Right renal pelvis (tissue), 4 donors: Measurements from ENCODE around the gene PEA15. TPM values are rescaled to one million over a fixed set of nuclear protein-coding genes. Genes with fewer than 3 reads are reported as not detected.

Experiments
- DNase-seq, 4 donors: peaks; one replicate each; pipeline ENCODE4 v3.0.0-alpha.2; 2013; ENCODE audit warnings: low read depth in 4 of 4, low spot score in 3 of 4, missing footprints in 1 of 4
- polyA plus RNA-seq, 4 donors: library from polyadenylated mRNA; unstranded; fragments of 120-200 nt; gene quantifications; one replicate each; pipeline ENCODE4 v1.2.1, GENCODE V29; 2013; ENCODE audit not compliant: insufficient read length in 4 of 4

Gene PEA15
- polyA plus RNA-seq, 4 donors = 104 to 131 (median 129) TPM

DNA sequence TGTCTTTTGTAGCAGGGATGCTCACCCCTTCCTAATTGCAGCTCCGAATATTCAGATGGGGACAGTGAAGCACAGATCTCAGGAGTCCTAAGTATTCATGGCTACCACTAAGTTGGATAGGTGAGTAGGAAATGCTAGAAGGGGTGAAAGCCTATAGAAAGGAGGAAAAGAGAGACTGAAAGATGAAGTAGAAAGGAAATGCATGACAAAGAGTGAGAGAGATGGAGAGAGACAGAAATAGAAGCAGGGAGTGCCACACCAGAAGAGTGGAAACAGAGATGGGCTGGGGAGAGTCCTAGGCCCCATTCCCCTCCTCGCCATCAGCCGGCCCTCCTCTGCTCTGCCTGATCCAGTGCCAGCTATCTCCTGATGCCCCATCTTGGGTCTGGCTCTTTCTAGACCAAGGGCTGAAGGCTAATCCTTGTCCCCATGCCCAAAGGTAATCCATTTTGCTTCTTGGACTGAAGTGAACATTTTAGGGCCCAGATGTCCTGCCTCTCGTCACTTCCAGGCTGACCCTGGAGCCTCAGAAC lies 2.0 kb downstream of the PEA15 start:
- DNase-seq = no peak

DNA sequence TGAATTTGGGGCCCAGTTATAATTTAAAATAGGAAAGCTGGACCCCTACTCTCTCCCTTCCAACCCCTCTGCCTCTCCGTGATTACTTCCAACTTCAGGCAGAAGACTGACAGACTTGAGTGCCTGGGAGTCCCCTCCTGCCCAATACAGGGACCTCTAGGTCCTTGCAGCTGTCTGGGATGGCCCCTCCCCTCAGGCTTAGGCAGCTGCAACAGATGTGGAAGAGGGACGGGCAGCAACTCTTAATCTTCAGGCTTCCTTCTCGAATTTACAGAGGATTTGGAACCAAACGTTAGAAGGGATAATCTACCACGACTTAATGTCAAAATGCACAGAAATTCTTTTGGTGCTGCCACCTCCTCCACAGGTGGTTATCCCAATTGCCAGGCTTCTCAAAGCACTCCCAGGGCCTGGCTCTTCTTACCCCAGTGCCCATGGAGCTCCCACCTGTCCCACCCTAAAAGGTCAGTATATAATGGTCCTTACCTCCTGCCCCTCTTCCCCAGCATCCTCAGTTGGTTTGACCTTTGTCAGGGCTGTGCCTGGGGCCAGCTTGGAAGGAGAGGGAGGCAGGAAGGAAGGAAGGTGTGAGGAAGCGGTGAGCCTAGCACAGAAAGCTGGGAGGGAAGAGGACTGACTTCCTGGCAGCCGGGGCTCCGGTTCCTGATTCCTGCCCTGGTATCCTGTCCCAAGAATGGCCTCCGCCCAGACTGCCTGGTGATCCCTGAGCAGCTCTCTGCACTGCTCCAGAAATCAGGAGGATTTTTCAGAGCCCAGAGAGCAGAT lies 2.8 kb downstream of the PEA15 start:
- no peak for DNase-seq

GRCh38 chr1:160208557-160209320 lies 3.6 kb downstream of the PEA15 start:
- no peak for DNase-seq

GRCh38 chr1:160209321-160210046 lies 4.3 kb downstream of the PEA15 start:
- DNase-seq = no peak

DNA sequence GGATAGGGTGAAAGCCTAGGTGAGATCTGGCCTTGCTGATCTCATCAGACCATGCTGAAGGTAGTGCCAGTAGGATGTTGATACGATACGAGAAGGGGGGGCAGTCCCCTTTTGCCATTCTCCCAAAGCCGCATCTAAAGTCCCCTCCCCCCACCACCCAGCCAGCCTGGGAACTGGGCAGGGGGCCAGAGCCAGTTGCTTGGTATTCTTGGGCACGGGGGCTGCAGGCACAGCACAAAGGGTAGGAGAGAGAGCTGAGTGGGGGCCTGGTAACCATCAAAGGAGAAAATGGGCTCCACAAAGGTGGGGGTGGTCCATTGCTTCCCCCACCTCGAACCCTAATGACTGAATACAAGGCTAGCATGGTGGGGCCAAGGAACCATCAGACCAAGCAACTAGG lies 5.4 kb downstream of the PEA15 start:
- no peak for DNase-seq

DNA sequence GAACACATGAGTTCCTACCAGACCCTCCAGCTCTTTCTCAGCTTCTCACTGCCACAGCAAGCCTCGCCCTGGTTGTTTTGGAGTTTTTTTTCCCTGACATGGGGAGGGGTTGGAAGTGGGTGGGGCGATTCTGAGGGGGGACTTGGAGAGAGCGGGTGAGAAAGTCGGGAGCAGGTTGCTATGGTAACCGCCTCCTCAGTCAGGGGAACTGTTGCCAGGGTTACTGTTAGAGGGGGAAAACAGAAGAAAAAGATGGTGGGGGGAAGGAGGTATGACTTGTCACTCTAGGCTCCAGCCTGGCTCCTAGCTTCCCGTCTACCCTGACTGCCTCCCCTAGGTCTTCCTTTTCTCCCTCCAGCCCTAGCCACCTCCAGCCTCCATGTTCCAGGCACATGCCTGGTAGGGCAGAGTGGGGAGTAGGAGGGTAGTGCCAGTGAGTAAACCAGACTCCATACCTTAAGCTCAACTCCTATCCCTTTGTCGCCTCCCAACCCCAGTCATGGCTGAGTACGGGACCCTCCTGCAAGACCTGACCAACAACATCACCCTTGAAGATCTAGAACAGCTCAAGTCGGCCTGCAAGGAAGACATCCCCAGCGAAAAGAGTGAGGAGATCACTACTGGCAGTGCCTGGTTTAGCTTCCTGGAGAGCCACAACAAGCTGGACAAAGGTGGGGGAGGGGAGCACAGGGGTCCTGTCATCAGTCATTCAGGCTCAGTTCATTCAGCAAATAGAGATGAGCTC lies 6.0 kb downstream of the PEA15 start:
- no peak for DNase-seq

DNA sequence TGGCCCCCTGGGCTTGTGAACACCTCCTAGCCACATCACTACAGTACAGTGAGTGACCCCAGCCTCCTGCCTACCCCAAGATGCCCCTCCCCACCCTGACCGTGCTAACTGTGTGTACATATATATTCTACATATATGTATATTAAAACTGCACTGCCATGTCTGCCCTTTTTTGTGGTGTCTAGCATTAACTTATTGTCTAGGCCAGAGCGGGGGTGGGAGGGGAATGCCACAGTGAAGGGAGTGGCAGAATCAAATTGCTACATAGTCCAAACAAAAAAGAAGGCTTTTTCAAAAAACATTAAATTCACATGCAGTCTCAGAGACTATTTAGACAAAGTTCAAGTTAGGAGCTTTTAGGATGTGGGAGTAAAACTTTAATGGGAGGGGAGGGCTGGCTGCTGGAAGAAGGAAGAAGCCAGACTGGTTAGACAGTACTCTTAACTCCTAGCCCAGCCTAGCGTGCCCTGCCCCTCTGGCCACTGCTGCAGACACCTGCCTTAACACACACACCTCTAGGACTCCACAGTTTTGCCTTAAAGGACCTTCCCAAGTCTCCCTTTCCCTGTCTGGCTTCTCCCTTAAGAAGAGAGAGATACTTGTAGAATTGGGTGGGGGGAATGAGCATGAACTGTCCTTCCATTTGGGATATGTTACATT lies 9.4 kb downstream of the PEA15 start:
- no peak for DNase-seq

GRCh38 chr1:160216301-160216700 lies 11.1 kb downstream of the PEA15 start:
- DNase-seq = no peak

DNA sequence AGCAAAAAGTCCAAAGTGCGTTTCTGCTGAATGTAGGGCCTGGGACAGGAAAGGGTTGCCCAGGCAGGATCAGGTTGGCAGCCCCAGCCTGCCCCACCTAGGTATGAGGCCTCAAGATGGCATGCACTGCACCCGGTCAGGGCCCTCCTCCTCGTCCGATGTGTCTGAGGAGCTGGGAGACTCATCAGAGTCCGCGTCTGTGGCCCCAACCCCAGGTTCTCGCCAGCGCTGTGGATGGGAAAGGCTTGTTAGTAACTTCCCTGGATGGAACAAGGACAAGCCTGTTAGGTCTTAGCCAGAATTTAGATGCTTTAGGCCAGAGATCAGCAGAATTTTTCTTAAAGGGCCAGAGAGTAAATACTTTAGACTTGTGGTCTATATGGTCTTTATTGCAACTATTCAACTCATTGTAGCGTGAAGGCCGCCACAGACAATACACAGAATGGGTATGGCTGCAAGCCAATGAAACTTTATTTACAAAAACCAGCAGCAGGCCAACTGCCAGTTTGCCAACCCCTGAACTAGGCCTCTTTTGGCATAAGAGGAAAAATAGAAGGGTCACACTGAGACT lies 12.4 kb downstream of the PEA15 start:
- DNase-seq = no peak

- DNase-seq = peak; percentile 27 to 38 (median 32)
Observed at GRCh38 chr1:160219062-160219929, 14.1 kb downstream of the PEA15 start.

- no peak for DNase-seq
Observed at GRCh38 chr1:160220301-160220700, 15.1 kb downstream of the PEA15 start.

DNA sequence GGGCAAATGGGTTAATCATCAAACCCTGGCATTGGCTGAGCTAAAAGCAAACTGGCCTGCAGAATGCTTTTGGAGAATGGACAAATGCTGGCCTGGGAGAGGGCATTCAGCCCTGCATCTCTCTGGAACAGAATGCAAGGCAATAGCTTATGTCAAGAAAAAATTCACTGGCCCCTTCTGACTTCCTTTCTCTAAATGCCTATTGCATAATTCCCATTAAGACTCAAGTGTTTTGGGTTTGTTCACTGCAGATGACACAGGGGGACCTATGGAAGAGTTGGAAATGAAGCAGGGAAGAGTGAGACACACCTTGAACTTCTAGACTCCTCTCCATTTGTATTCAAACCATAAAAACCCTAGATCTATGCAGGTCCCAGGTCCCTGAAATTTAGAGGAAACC lies 15.9 kb downstream of the PEA15 start:
- DNase-seq = no peak

DNA sequence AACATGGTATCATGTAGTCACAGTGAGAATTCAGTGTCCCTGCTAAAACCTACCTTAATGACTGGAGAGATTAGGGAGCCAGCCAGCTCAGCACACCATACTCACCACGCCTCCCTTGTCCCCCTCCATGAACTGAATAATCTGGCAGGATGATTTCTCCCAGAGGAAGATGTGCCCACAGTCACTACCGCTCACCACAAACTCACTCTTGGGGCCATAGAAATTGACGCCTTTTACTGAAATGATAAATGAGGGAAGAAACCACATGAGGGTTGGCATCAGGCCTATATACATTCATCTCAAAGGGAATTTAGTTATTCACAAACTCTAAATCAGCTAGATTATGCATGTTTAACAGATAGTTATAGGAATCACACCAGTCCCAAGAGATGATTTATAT lies 17.4 kb downstream of the PEA15 start:
- DNase-seq = no peak

DNA sequence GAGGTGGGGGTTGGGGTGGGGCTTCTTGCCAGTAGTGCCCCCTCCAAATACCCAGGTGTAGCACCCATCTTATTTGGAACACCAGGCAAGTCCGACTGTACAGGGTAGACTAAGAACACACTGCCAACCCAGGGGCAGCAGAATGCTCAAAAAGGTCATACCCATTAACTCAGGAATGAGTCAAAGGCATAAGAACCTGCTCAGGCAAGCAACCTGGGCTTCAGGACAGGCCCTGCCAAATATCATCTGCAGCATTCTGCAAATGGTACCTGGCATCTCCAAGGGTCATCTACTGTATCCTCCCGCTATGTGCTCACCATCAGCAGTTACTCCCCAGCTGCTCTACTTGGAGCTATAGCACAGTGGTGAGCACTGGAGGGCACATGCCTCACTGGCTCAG lies 19.4 kb downstream of the PEA15 start:
- no peak for DNase-seq

GRCh38 chr1:160225345-160225744 lies 20.2 kb downstream of the PEA15 start:
- DNase-seq = no peak

DNA sequence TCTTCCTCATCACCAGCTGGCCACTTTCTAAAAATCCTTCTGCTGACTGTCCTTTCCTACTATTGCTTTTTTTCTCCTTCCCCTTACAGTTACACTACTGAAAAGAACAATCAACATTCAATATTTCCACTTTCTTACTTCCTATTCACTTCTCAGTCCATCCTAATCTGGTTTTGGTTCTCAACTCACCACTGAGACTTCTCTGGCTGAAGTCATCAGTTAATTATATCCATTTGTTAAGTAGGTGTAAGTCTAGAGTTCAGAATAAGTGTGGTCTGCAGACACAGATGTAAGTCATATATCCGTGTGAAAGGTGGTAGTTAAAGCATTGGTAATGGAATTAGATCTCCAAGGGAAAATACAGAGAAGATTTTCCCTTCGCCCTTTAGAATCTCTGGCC lies 21.4 kb downstream of the PEA15 start:
- no peak for DNase-seq

DNA sequence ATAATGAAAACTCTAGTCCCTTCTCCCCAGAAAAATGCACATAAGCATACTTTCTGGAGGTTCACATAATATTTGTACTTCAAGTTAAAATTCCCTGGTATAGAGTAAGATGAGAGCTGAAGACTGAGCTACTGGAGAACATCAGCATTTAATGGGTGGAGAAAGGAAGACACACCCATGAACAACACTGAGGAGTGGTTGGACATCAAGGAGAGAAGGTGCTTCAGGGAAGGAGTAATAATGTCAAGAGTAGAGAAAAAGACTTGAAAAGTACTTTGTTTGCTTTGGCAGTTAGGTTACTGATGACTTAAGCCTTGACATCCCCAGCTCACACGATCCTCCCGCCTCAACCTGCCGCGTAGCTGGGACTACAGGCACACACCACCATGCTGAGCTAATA lies 21.9 kb downstream of the PEA15 start:
- no peak for DNase-seq

- no peak for DNase-seq
Observed at GRCh38 chr1:160227561-160227960, 22.4 kb downstream of the PEA15 start.

- no peak for DNase-seq
Observed at GRCh38 chr1:160228431-160228830, 23.2 kb downstream of the PEA15 start.
